Transverse colon (tissue), 4 donors: ENCODE measurements around the gene RBM10.

ENCODE experiments used
- POLR2A ChIP-seq: fragments of 450-650 bp; IDR thresholded peaks from one replicate; pipeline ENCODE4 v1.6.1; 2016; ENCODE audit warnings: antibody characterized with exemption, mild to moderate bottlenecking, moderate library complexity
- POLR2AphosphoS5 ChIP-seq, 3 donors: sonication (generic); formaldehyde crosslinking; IDR thresholded peaks; one replicate each; pipeline ENCODE4 v1.6.1; 2016; ENCODE audit warnings: antibody characterized with exemption in 3 of 3
- TF ChIP-seq, protein P1 (sequence below), 5 experiments: fragments of 200-600 bp in 3 of 5; fragments of 450-650 bp in 2 of 5; sonication (generic) in 3 of 5; IDR thresholded peaks; 1 replicate in 2 of 5; 2 replicates in 3 of 5; pipeline ENCODE4 v1.5.1; 2016 to 2017; ENCODE audit warnings: antibody characterized with exemption in 5 of 5, inconsistent platforms in 3 of 5, mild to moderate bottlenecking in 2 of 5, moderate library complexity in 1 of 5

DNA sequence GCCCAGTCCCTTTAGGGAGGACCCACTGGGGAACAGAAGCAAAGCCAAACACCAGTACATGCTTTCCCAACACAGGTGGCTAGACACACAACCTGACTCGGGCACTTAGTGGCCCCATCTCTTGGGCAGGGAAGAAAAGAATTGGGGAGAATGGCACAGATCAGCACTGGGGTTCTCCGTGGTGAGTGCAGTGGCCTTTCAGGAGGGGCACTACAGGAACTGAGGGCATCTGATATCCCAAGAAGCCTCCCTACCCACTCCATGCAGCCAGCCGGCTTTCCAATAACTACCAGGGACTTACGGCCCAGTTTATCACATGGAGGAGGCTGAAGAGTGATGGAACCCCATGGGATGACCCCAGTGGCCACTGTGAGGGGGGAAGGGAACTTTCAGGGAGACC lies 43.8 kb upstream of the RBM10 start:
- TF ChIP-seq POLR2AphosphoS5 (IDR thresholded peaks at IDR 0.05) (no peak), POLR2A (no peak)
- TF ChIP-seq, protein P1, sequence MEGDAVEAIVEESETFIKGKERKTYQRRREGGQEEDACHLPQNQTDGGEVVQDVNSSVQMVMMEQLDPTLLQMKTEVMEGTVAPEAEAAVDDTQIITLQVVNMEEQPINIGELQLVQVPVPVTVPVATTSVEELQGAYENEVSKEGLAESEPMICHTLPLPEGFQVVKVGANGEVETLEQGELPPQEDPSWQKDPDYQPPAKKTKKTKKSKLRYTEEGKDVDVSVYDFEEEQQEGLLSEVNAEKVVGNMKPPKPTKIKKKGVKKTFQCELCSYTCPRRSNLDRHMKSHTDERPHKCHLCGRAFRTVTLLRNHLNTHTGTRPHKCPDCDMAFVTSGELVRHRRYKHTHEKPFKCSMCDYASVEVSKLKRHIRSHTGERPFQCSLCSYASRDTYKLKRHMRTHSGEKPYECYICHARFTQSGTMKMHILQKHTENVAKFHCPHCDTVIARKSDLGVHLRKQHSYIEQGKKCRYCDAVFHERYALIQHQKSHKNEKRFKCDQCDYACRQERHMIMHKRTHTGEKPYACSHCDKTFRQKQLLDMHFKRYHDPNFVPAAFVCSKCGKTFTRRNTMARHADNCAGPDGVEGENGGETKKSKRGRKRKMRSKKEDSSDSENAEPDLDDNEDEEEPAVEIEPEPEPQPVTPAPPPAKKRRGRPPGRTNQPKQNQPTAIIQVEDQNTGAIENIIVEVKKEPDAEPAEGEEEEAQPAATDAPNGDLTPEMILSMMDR (IDR thresholded peaks at IDR 0.05) = no peak
